Measurements from ENCODE around the gene PYCR2. TPM values are rescaled to one million over a fixed set of nuclear protein-coding genes. Genes with fewer than 3 reads are reported as not detected.
A peak's percentile ranks its signal among the peaks of the same experiment; 100 is the strongest.
"Not testable (repeated sequence)": the region's sequence is repeated elsewhere in the genome, so short reads cannot be mapped to it uniquely, and the experiment has no call there.

PYCR2 gene
- polyA plus RNA-seq (2013, experiment 1 of 2; ENCODE audit: insufficient read length): 55.1 TPM
- 37.8 TPM for polyA plus RNA-seq (2013, experiment 2 of 2; ENCODE audit: insufficient read length)

GRCh38 chr1:225923692-225924555, at the start of gene PYCR2:
Gene PYCR2, minus strand, starts transcription at chr1:225924250. Its CDS starts 140 bp downstream, at chr1:225924110.
- DNase-seq: peak; percentile 96

- no peak for DNase-seq
Observed at GRCh38 chr1:225973158-225973557, 49.1 kb upstream of the PYCR2 start.

- no peak for DNase-seq
Observed at GRCh38 chr1:225972344-225973152, 48.5 kb upstream of the PYCR2 start.

GRCh38 chr1:225970592-225971157, 46.6 kb upstream of the PYCR2 start:
- not testable (repeated sequence) for DNase-seq

GRCh38 chr1:225969751-225970150, 45.7 kb upstream of the PYCR2 start:
- DNase-seq: not testable (repeated sequence)

GRCh38 chr1:225965231-225965630, 41.2 kb upstream of the PYCR2 start:
- no peak for DNase-seq

GRCh38 chr1:225963735-225964530, 39.9 kb upstream of the PYCR2 start:
- peak; percentile 20 for DNase-seq

- DNase-seq: no peak
Observed at GRCh38 chr1:225962440-225962975, 38.5 kb upstream of the PYCR2 start.

- no peak for DNase-seq
Observed at GRCh38 chr1:225961659-225962439, 37.8 kb upstream of the PYCR2 start.

GRCh38 chr1:225958041-225958440, 34.0 kb upstream of the PYCR2 start:
- DNase-seq: no peak

GRCh38 chr1:225954753-225955152, 30.7 kb upstream of the PYCR2 start:
- DNase-seq: no peak

GRCh38 chr1:225953315-225953714, 29.3 kb upstream of the PYCR2 start:
- DNase-seq: no peak

- no peak for DNase-seq
Observed at GRCh38 chr1:225950905-225951497, 27.0 kb upstream of the PYCR2 start.

GRCh38 chr1:225949041-225949440, 25.0 kb upstream of the PYCR2 start:
- no peak for DNase-seq

GRCh38 chr1:225946803-225947202, 22.8 kb upstream of the PYCR2 start:
- no peak for DNase-seq

GRCh38 chr1:225946082-225946620, 22.1 kb upstream of the PYCR2 start:
- no peak for DNase-seq

- no peak for DNase-seq
Observed at GRCh38 chr1:225945564-225945963, 21.5 kb upstream of the PYCR2 start.

GRCh38 chr1:225944951-225945350, 20.9 kb upstream of the PYCR2 start:
- no peak for DNase-seq

- DNase-seq: no peak
Observed at GRCh38 chr1:225944387-225944786, 20.3 kb upstream of the PYCR2 start.

- DNase-seq: no peak
Observed at GRCh38 chr1:225943582-225943981, 19.5 kb upstream of the PYCR2 start.
